DOHH2 (cell line): ENCODE results near the gene ZNF610.

ENCODE experiments used
- CTCF ChIP-seq: fragments of 200-600 bp; sonication (generic); IDR thresholded peaks from one replicate; pipeline ENCODE4 v1.5.1; 2014; ENCODE audit warnings: antibody characterized with exemption, mild to moderate bottlenecking, low read depth, low read length; ENCODE audit not compliant: poor library complexity, severe bottlenecking
- EZH2phosphoT487 ChIP-seq: fragments of 200-600 bp; sonication (generic); IDR thresholded peaks from 2 replicates; pipeline ENCODE4 v1.6.1; 2017; ENCODE audit warnings: borderline replicate concordance, mild to moderate bottlenecking, antibody characterized with exemption, low read length, moderate library complexity, mixed read lengths

- TF ChIP-seq CTCF: no peak
- no peak for TF ChIP-seq EZH2phosphoT487
Observed at GRCh38 chr19:52291781-52292180, 44.3 kb upstream of the ZNF610 start.
